ENCODE data around the gene APBA1.

Gene APBA1

GRCh38 chr9:69392826-69393225 lies 279.3 kb downstream of the APBA1 start:
- DNase-seq: no peak

GRCh38 chr9:69391946-69392345 lies 280.2 kb downstream of the APBA1 start:
- DNase-seq: no peak

GRCh38 chr9:69391487-69391886 lies 280.7 kb downstream of the APBA1 start:
- no peak for DNase-seq

GRCh38 chr9:69389437-69389995 lies 282.7 kb downstream of the APBA1 start:
- DNase-seq: no peak

- no peak for DNase-seq
These were observed 283.6 kb downstream of the APBA1 start for GRCh38 chr9:69388596-69388995.

GRCh38 chr9:69386651-69387050 lies 285.5 kb downstream of the APBA1 start:
- DNase-seq: no peak

- no peak for DNase-seq
These were observed 286.6 kb downstream of the APBA1 start for GRCh38 chr9:69385581-69386033.

- DNase-seq: no peak
These were observed 290.0 kb downstream of the APBA1 start for GRCh38 chr9:69382135-69382534.

GRCh38 chr9:69380811-69381210 lies 291.4 kb downstream of the APBA1 start:
- DNase-seq: no peak

- DNase-seq: no peak
These were observed 291.9 kb downstream of the APBA1 start for GRCh38 chr9:69380301-69380700.

GRCh38 chr9:69379270-69379982 lies 292.7 kb downstream of the APBA1 start:
- DNase-seq: peak; percentile 64

- no peak for DNase-seq
These were observed 294.2 kb downstream of the APBA1 start for GRCh38 chr9:69377981-69378380.
